ENCODE data around the gene NFKBIZ.
"Not testable (repeated sequence)": the region's sequence is repeated elsewhere in the genome, so short reads cannot be mapped to it uniquely, and the experiment has no call there.

The NFKBIZ gene

DNA sequence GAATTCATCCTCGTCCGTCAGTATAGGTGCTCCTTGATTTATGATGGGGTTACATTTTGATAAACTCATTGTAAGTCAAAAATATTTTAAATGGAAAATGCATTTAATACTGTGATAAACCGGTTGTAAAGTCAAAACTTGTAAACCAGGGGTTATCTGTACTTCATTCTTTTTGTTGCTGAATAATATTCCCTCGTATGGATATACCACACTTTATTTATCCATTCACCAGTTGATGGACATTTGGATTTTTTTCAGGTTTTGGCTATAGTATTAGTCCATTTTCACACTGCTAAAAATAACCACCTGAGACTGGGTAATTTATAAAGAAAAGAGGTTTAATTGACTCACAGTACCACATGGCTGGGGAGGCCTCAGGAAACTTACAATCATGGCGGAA lies 47.7 kb downstream of the NFKBIZ start:
- Histone ChIP-seq H3K4me3 (ENCODE audit: low read length) (no peak overlapping the region), H3K9me3 (ENCODE audit: control insufficient read depth, insufficient read depth, low read length) (no peaks in the 10 kb centered on the region), H3K27ac (ENCODE audit: low read length) (no peak overlapping the region), H3K27me3 (ENCODE audit: control insufficient read depth, insufficient read depth, low read length) (no peaks in the 10 kb centered on the region), H3K36me3 (ENCODE audit: control insufficient read depth, insufficient read depth, low read length) (no peaks in the 10 kb centered on the region), H3K4me1 (ENCODE audit: control insufficient read depth, insufficient read depth, low read length) (no peaks in the 10 kb centered on the region)
- WGBS (ENCODE audit: insufficient coverage, insufficient read length), result no CpG with 5 or more reads among the region's 5 CpGs
- no peak for DNase-seq (ENCODE audit: low read depth, low spot score)

DNA sequence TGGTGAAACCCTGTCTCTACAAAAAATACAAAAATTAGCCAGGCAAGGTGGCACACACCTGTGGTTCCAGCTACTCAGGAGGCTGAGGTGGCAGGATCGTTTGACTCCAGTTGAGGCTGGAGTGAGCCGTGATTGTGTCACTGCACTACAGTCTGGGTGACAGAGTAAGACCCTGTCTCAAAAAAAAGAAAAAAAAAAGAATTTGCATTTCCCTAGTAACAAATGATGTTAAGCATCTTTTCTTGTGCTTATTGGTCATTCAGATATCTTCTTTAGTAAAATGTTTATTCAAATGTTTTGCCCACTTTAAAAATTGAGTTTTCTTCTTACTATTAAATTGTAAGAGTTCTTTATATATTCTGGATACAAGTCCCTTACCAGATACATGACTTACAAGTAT lies 48.7 kb downstream of the NFKBIZ start:
- H3K4me1 ChIP-seq (ENCODE audit: control insufficient read depth, insufficient read depth, low read length), result no peaks in the 10 kb centered on the region
- H3K4me3 ChIP-seq (ENCODE audit: low read length), result no peak overlapping the region
- no peaks in the 10 kb centered on the region for H3K36me3 ChIP-seq (ENCODE audit: control insufficient read depth, insufficient read depth, low read length)
- no peak overlapping the region for H3K27ac ChIP-seq (ENCODE audit: low read length)
- DNase-seq (ENCODE audit: low read depth, low spot score), result no peak
- WGBS (ENCODE audit: insufficient coverage, insufficient read length), result no CpG with 5 or more reads among the region's 2 CpGs
- no peaks in the 10 kb centered on the region for H3K27me3 ChIP-seq (ENCODE audit: control insufficient read depth, insufficient read depth, low read length)
- no peaks in the 10 kb centered on the region for H3K9me3 ChIP-seq (ENCODE audit: control insufficient read depth, insufficient read depth, low read length)

DNA sequence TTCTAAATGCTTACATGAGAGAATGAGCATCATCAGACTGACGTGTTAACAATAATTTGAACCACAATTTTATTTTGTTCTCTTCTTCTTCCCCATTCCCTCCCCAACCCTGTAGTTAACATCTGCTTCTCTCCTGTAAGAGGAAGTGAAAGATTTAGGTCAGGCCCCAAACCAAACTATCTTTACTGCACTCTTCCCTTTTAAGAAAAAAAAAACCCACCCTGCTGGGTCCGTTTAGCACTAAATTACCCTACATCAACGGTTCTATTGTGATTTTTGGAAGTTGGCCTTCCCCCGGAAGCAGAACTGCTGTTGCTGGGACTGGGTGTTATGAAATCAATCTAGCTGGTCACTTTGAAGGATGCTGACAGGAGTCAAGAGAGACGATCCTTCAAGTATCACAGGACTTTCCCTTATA lies 49.4 kb downstream of the NFKBIZ start:
- DNase-seq (ENCODE audit: low read depth, low spot score), result no peak
- no peaks in the 10 kb centered on the region for H3K9me3 ChIP-seq (ENCODE audit: control insufficient read depth, insufficient read depth, low read length)
- no CpG with 5 or more reads among the region's 5 CpGs for WGBS (ENCODE audit: insufficient coverage, insufficient read length)
- no peaks in the 10 kb centered on the region for H3K36me3 ChIP-seq (ENCODE audit: control insufficient read depth, insufficient read depth, low read length)
- H3K27ac ChIP-seq (ENCODE audit: low read length), result no peak overlapping the region
- H3K4me3 ChIP-seq (ENCODE audit: low read length), result no peak overlapping the region
- H3K27me3 ChIP-seq (ENCODE audit: control insufficient read depth, insufficient read depth, low read length), result no peaks in the 10 kb centered on the region
- no peaks in the 10 kb centered on the region for H3K4me1 ChIP-seq (ENCODE audit: control insufficient read depth, insufficient read depth, low read length)

DNA sequence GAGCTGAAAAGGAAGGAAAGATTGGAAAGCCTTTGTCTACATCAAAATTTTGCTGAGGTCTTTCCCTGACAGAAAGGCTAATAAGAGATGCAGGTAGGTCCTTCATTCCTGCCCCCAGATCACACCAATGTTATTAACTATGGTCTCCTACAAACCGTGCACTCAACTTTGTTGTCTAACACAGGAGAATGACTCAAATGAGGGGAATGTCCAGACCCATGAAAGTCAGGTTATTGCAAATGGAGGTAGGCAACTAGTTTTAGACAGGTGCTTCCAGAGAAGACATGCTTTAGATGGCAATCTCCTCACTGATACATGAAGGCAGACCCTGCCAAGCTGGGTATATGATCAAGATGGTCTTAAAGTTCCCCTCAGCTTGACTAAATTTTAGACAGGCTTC lies 51.0 kb downstream of the NFKBIZ start:
- no peak for DNase-seq (ENCODE audit: low read depth, low spot score)
- Histone ChIP-seq H3K27me3 (ENCODE audit: control insufficient read depth, insufficient read depth, low read length) (no peaks in the 10 kb centered on the region), H3K9me3 (ENCODE audit: control insufficient read depth, insufficient read depth, low read length) (no peaks in the 10 kb centered on the region), H3K4me3 (ENCODE audit: low read length) (no peak overlapping the region), H3K36me3 (ENCODE audit: control insufficient read depth, insufficient read depth, low read length) (no peaks in the 10 kb centered on the region), H3K27ac (ENCODE audit: low read length) (no peak overlapping the region), H3K4me1 (ENCODE audit: control insufficient read depth, insufficient read depth, low read length) (no peaks in the 10 kb centered on the region)
- WGBS (ENCODE audit: insufficient coverage, insufficient read length), result no CpG with 5 or more reads among the region's 1 CpG

DNA sequence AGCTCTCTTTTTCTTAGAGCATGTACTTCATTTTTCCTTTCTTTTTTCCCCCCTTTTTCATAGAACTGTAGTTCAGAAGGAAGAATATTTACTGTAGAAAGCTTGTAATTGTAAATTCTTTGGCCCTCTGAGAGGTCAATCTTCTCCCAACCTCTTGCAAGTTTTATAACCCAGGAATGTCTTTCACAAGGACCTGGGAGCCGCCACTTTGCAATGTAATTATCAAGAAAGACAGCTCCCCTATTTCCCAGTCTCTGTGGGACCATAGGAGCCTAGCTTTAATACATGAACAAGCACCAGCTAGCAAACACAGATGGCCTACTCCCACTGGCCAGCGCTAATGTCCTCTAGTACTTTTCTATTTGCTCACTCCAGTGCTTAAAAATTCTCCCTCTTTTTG lies 51.4 kb downstream of the NFKBIZ start:
- no peaks in the 10 kb centered on the region for H3K4me1 ChIP-seq (ENCODE audit: control insufficient read depth, insufficient read depth, low read length)
- no peaks in the 10 kb centered on the region for H3K36me3 ChIP-seq (ENCODE audit: control insufficient read depth, insufficient read depth, low read length)
- H3K27ac ChIP-seq (ENCODE audit: low read length), result no peak overlapping the region
- whole genome bisulfite sequencing (ENCODE audit: insufficient coverage, insufficient read length), result no CpG with 5 or more reads among the region's 2 CpGs
- H3K27me3 ChIP-seq (ENCODE audit: control insufficient read depth, insufficient read depth, low read length), result no peaks in the 10 kb centered on the region
- no peak overlapping the region for H3K4me3 ChIP-seq (ENCODE audit: low read length)
- no peaks in the 10 kb centered on the region for H3K9me3 ChIP-seq (ENCODE audit: control insufficient read depth, insufficient read depth, low read length)
- DNase-seq (ENCODE audit: low read depth, low spot score), result no peak

DNA sequence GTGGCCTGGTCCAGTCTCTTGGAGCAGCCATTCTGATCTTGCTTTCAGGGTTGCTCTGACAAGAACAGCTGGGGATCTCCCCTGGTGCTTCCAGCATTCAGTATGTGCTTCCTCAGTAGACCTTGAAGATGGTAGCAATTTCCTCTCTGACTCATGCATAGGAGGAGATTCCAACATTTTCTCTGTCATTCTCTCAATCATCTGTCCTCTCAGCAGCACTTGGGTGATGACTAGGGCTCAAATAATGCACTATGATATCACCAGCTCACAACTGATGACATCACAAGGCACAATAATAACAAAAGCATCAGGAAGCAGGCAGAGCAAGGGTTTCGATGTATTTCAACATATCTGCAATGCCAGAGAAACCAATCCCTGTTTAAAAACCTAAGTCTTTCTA lies 52.7 kb downstream of the NFKBIZ start:
- no CpG with 5 or more reads among the region's 1 CpG for WGBS (ENCODE audit: insufficient coverage, insufficient read length)
- no peak overlapping the region for H3K27ac ChIP-seq (ENCODE audit: low read length)

DNA sequence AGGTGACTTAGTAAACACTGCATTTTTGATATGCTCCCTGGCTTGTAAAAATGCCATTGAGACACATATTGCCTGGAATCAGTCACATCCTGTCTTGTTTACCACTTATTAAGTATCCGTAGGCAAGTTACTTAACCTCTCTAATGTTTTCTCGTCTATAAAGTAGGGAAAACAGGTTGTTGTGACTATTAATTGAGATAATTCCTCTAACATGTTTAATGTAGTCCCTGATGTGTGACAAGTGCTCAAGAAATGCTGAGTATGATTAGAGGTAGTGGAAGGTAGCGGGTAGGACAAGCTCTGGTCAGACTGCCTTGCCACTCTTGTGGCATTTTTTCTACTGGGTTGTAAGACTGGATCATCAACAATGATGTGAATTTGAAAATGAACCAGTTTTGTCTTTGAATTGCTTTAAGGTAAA lies 54.1 kb downstream of the NFKBIZ start:
- DNase-seq (ENCODE audit: low read depth, low spot score), result no peak
- no peaks in the 10 kb centered on the region for H3K9me3 ChIP-seq (ENCODE audit: control insufficient read depth, insufficient read depth, low read length)
- no peaks in the 10 kb centered on the region for H3K4me1 ChIP-seq (ENCODE audit: control insufficient read depth, insufficient read depth, low read length)
- no peaks in the 10 kb centered on the region for H3K36me3 ChIP-seq (ENCODE audit: control insufficient read depth, insufficient read depth, low read length)
- WGBS (ENCODE audit: insufficient coverage, insufficient read length), result no CpG with 5 or more reads among the region's 3 CpGs
- no peak overlapping the region for H3K27ac ChIP-seq (ENCODE audit: low read length)
- no peak overlapping the region for H3K4me3 ChIP-seq (ENCODE audit: low read length)
- H3K27me3 ChIP-seq (ENCODE audit: control insufficient read depth, insufficient read depth, low read length), result no peaks in the 10 kb centered on the region

More for the DNA sequence above, 52.7 kb downstream of the NFKBIZ start:
- no peaks in the 10 kb centered on the region for H3K4me1 ChIP-seq (ENCODE audit: control insufficient read depth, insufficient read depth, low read length)
- H3K27me3 ChIP-seq (ENCODE audit: control insufficient read depth, insufficient read depth, low read length), result no peaks in the 10 kb centered on the region
- no peaks in the 10 kb centered on the region for H3K36me3 ChIP-seq (ENCODE audit: control insufficient read depth, insufficient read depth, low read length)
- no peaks in the 10 kb centered on the region for H3K9me3 ChIP-seq (ENCODE audit: control insufficient read depth, insufficient read depth, low read length)
- no peak for DNase-seq (ENCODE audit: low read depth, low spot score)
- no peak overlapping the region for H3K4me3 ChIP-seq (ENCODE audit: low read length)

DNA sequence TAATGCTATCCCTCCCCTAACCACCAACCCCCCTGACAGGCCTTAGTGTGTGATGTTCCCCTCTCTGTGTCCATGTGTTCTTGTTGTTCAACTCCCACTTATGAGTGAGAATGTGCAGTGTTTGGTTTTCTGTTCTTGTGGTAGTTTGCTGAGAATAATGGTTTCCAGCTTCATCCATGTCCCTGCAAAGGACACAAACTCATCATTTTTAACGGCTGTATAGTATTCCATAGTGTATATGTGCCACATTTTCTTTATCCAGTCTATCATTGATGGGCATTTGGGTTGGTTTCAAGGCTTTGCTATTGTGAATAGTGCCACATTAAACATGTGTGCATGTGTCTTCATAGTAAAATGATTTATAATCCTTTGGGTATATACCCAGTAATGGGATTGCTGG lies 56.3 kb downstream of the NFKBIZ start:
- WGBS (ENCODE audit: insufficient coverage, insufficient read length), result no CpG with 5 or more reads among the region's 1 CpG
- not testable (repeated sequence) for H3K4me1 ChIP-seq (ENCODE audit: control insufficient read depth, insufficient read depth, low read length)

More for the DNA sequence above, 56.3 kb downstream of the NFKBIZ start:
- not testable (repeated sequence) for H3K9me3 ChIP-seq (ENCODE audit: control insufficient read depth, insufficient read depth, low read length); H3K27me3 ChIP-seq (ENCODE audit: control insufficient read depth, insufficient read depth, low read length); H3K27ac ChIP-seq (ENCODE audit: low read length); DNase-seq (ENCODE audit: low read depth, low spot score); H3K4me3 ChIP-seq (ENCODE audit: low read length); H3K36me3 ChIP-seq (ENCODE audit: control insufficient read depth, insufficient read depth, low read length)
